ENCODE measurements around the gene DLGAP1.

DNA sequence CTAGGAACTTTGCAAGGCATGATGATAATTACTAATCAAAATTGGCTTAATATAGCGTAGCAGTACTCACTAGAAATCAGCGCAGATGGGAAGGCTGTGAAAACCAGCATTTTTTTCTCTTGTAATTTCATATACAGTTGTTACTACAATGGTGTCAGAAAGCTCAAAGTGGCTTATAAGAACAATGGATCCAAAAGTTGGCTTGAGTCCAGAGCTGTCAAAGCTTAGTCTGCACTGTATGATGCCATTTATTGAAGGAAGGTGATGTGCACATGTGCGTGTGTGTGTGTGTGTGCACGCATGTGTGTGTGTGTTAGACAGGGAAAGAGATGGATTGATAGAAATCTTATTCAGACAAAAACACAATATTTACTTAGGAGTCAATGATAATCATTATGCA lies 663.9 kb downstream of the DLGAP1 start:
- no peak for TF ChIP-seq RAD21 (IDR thresholded peaks at IDR 0.05; ENCODE audit: low read depth)
- TF ChIP-seq, protein P1, sequence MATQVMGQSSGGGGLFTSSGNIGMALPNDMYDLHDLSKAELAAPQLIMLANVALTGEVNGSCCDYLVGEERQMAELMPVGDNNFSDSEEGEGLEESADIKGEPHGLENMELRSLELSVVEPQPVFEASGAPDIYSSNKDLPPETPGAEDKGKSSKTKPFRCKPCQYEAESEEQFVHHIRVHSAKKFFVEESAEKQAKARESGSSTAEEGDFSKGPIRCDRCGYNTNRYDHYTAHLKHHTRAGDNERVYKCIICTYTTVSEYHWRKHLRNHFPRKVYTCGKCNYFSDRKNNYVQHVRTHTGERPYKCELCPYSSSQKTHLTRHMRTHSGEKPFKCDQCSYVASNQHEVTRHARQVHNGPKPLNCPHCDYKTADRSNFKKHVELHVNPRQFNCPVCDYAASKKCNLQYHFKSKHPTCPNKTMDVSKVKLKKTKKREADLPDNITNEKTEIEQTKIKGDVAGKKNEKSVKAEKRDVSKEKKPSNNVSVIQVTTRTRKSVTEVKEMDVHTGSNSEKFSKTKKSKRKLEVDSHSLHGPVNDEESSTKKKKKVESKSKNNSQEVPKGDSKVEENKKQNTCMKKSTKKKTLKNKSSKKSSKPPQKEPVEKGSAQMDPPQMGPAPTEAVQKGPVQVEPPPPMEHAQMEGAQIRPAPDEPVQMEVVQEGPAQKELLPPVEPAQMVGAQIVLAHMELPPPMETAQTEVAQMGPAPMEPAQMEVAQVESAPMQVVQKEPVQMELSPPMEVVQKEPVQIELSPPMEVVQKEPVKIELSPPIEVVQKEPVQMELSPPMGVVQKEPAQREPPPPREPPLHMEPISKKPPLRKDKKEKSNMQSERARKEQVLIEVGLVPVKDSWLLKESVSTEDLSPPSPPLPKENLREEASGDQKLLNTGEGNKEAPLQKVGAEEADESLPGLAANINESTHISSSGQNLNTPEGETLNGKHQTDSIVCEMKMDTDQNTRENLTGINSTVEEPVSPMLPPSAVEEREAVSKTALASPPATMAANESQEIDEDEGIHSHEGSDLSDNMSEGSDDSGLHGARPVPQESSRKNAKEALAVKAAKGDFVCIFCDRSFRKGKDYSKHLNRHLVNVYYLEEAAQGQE (IDR thresholded peaks at IDR 0.05; ENCODE audit: low read depth) = no peak

Measured in HCT116 (cell line).